HEK293 (cell line): Measurements from ENCODE around the gene BDKRB2.

Experiments
- CTCF ChIA-PET: fragments of 350-600 bp; formaldehyde crosslinking; extraction: SDS; loops from one replicate; lab custom pipeline; 2021; ENCODE audit warnings: antibody characterized with exemption; lab: Yijun Ruan, JAX
- POLR2A ChIA-PET: fragments of 300-600 bp; formaldehyde crosslinking; extraction: SDS; loops from one replicate; lab custom pipeline; 2020; ENCODE audit warnings: antibody characterized with exemption, inconsistent platforms; lab: Yijun Ruan, JAX
- H3K27ac ChIP-seq: fragments of 200-500 bp; sonication (Bioruptor generic); 2 replicates; pipeline ENCODE4 v1.5.1; 2014; ENCODE audit warnings: low read depth, low read length, control low read depth, inconsistent platforms; ENCODE audit errors: extremely low read depth
- H3K36me3 ChIP-seq, 2 experiments: fragments of 200-500 bp in 1 of 2; sonication (Bioruptor generic) in 1 of 2; 1 replicate in 1 of 2; 2 replicates in 1 of 2; pipeline ENCODE4 v1.5.1; 2014 to 2017; ENCODE audit warnings: inconsistent platforms in 2 of 2, low read length in 2 of 2; ENCODE audit not compliant: control insufficient read depth in 2 of 2, insufficient read depth in 1 of 2
- H3K4me1 ChIP-seq: fragments of 200-500 bp; sonication (Bioruptor generic); 2 replicates; pipeline ENCODE4 v1.5.1; 2014; ENCODE audit warnings: mild to moderate bottlenecking, low read length, inconsistent platforms; ENCODE audit not compliant: control insufficient read depth, insufficient read depth
- H3K4me3 ChIP-seq: 2 replicates; pipeline ENCODE4 v1.5.1; 2011; ENCODE audit warnings: low read depth, mild to moderate bottlenecking, control low read depth, low read length, moderate library complexity
- H3K9me3 ChIP-seq: fragments of 200-500 bp; sonication (Bioruptor generic); 2 replicates; pipeline ENCODE4 v1.5.1; 2014; ENCODE audit warnings: low read depth, low read length, inconsistent platforms; ENCODE audit not compliant: control insufficient read depth, insufficient read depth
- EGR2 ChIP-seq: fragments of 450-650 bp; formaldehyde crosslinking; IDR thresholded peaks from 2 replicates; pipeline ENCODE4 v1.5.1; 2016; ENCODE audit warnings: low read depth, missing biosample characterization, missing genetic modification characterization
- GLI4 ChIP-seq: fragments of 450-650 bp; formaldehyde crosslinking; IDR thresholded peaks from 2 replicates; pipeline ENCODE4 v1.5.1; 2016; ENCODE audit warnings: missing biosample characterization, missing genetic modification characterization
- KLF10 ChIP-seq: fragments of 450-650 bp; IDR thresholded peaks from 2 replicates; pipeline ENCODE4 v1.5.1; 2018; ENCODE audit warnings: missing biosample characterization, mild to moderate bottlenecking, missing genetic modification characterization
- RBAK ChIP-seq: fragments of 450-650 bp; formaldehyde crosslinking; IDR thresholded peaks from 2 replicates; pipeline ENCODE4 v1.5.1; 2016; ENCODE audit warnings: missing biosample characterization, missing genetic modification characterization
- SALL2 ChIP-seq: fragments of 450-650 bp; formaldehyde crosslinking; IDR thresholded peaks from 2 replicates; pipeline ENCODE4 v1.5.0; 2017; ENCODE audit warnings: missing biosample characterization, mild to moderate bottlenecking, missing genetic modification characterization, borderline replicate concordance
- ZBTB21 ChIP-seq: fragments of 450-650 bp; formaldehyde crosslinking; IDR thresholded peaks from 2 replicates; pipeline ENCODE4 v1.5.1; 2017; ENCODE audit warnings: missing biosample characterization, missing genetic modification characterization
- ZFHX2 ChIP-seq: fragments of 450-650 bp; formaldehyde crosslinking; conservative IDR thresholded peaks from 2 replicates; pipeline ENCODE4 v1.5.1; 2016; ENCODE audit warnings: missing biosample characterization, missing genetic modification characterization
- ZNF132 ChIP-seq: fragments of 450-650 bp; formaldehyde crosslinking; IDR thresholded peaks from 2 replicates; pipeline ENCODE4 v1.5.1; 2017; ENCODE audit warnings: missing biosample characterization, missing genetic modification characterization, borderline replicate concordance
- ZNF138 ChIP-seq: fragments of 450-650 bp; formaldehyde crosslinking; IDR thresholded peaks from 2 replicates; pipeline ENCODE4 v1.5.1; 2016; ENCODE audit warnings: missing biosample characterization, missing genetic modification characterization, borderline replicate concordance
- ZNF19 ChIP-seq: fragments of 450-650 bp; formaldehyde crosslinking; IDR thresholded peaks from 2 replicates; pipeline ENCODE4; 2016; ENCODE audit warnings: missing biosample characterization, missing genetic modification characterization, low read depth
- ZNF354C ChIP-seq: fragments of 450-650 bp; formaldehyde crosslinking; IDR thresholded peaks from 2 replicates; pipeline ENCODE4 v1.5.1; 2016; ENCODE audit warnings: missing biosample characterization, missing genetic modification characterization, low read depth, borderline replicate concordance
- ZNF394 ChIP-seq: fragments of 450-650 bp; formaldehyde crosslinking; IDR thresholded peaks from 2 replicates; pipeline ENCODE4 v1.5.1; 2016; ENCODE audit warnings: missing biosample characterization, missing genetic modification characterization, mild to moderate bottlenecking, moderate library complexity, borderline replicate concordance
- ZNF514 ChIP-seq: fragments of 450-650 bp; formaldehyde crosslinking; IDR thresholded peaks from 2 replicates; pipeline ENCODE4 v1.5.1; 2016; ENCODE audit warnings: missing biosample characterization, missing genetic modification characterization
- ZNF548 ChIP-seq: fragments of 450-650 bp; formaldehyde crosslinking; IDR thresholded peaks from 2 replicates; pipeline ENCODE4 v1.5.1; 2016; ENCODE audit warnings: missing biosample characterization, missing genetic modification characterization
- ZNF571 ChIP-seq: fragments of 450-650 bp; formaldehyde crosslinking; IDR thresholded peaks from 2 replicates; pipeline ENCODE4 v1.5.0; 2017; ENCODE audit warnings: missing biosample characterization, missing genetic modification characterization
- ZNF610 ChIP-seq: fragments of 450-650 bp; formaldehyde crosslinking; IDR thresholded peaks from 2 replicates; pipeline ENCODE4 v1.5.1; 2016; ENCODE audit warnings: missing biosample characterization, missing genetic modification characterization, borderline replicate concordance
- ZNF747 ChIP-seq: fragments of 450-650 bp; formaldehyde crosslinking; IDR thresholded peaks from 2 replicates; pipeline ENCODE4 v1.5.1; 2016; ENCODE audit warnings: missing biosample characterization, missing genetic modification characterization
- ZNF830 ChIP-seq: fragments of 450-650 bp; IDR thresholded peaks from 2 replicates; pipeline ENCODE4 v1.5.0; 2018; ENCODE audit warnings: missing biosample characterization, missing genetic modification characterization, low read depth, mild to moderate bottlenecking, moderate library complexity
- ZSCAN16 ChIP-seq: fragments of 450-650 bp; formaldehyde crosslinking; IDR thresholded peaks from 2 replicates; pipeline ENCODE4 v1.5.1; 2016; ENCODE audit warnings: missing biosample characterization, missing genetic modification characterization
- TF ChIP-seq, protein P1 (sequence below): fragments of 450-650 bp; formaldehyde crosslinking; IDR thresholded peaks from 2 replicates; pipeline ENCODE4 v1.5.1; 2016; ENCODE audit warnings: missing biosample characterization, missing genetic modification characterization
- TF ChIP-seq, protein P2 (sequence below): fragments of 450-650 bp; formaldehyde crosslinking; IDR thresholded peaks from 2 replicates; pipeline ENCODE4 v1.5.1; 2017; ENCODE audit warnings: missing biosample characterization, missing genetic modification characterization
- TF ChIP-seq, protein P3 (sequence below): fragments of 450-650 bp; formaldehyde crosslinking; IDR thresholded peaks from 2 replicates; pipeline ENCODE4 v1.5.1; 2016; ENCODE audit warnings: missing biosample characterization, missing genetic modification characterization
- TF ChIP-seq, protein P4 (sequence below): IDR thresholded peaks from 2 replicates; pipeline ENCODE4 v1.6.1; 2011; ENCODE audit warnings: mild to moderate bottlenecking, low read depth, low read length, borderline replicate concordance

Gene BDKRB2

DNA sequence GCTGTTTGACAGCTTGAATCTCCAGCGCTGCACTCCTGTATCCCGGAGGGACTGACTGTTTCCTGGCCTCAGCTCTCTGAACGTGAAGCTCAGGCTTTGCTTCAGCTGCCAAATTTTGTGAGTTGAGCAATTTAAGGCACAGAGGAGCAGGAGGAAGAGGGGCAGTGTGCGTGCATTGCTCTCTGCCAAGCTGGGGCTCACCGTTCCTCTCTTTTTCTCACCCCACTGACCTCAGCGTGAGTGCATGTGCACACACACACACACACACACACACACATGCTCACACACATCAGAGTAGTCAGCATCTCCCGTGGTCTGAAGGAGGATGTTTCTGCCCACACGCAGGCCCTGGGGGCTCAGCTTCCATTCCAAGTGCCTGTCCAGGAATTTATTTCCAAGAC lies 27.8 kb upstream of the BDKRB2 start:
- Histone ChIP-seq H3K36me3 (no peaks in the 10 kb centered on the region), H3K9me3 (no peaks in the 10 kb centered on the region), H3K4me1 (no peaks in the 10 kb centered on the region), H3K27ac (no peak overlapping the region), H3K4me3 (no peak overlapping the region)
- CTCF ChIA-PET = interaction anchor here (0.6 kb wide), 1 partner anchor 13 kb away, joined by 3 read pairs; no protein-coding TSS in a partner anchor
- POLR2A ChIA-PET = interaction anchor here (1.2 kb wide), 1 partner anchor 11 kb away, joined by 3 read pairs; no protein-coding TSS in a partner anchor
- peak; percentile 87 for TF ChIP-seq ZFHX2 (tag by site-specific recombination)
- no peak for TF ChIP-seq ZNF514 (tag by site-specific recombination)
- TF ChIP-seq EGR2 (tag by site-specific recombination) = peak; percentile 46
- TF ChIP-seq ZNF132 (tag by site-specific recombination) = no peak
- TF ChIP-seq ZNF354C = no peak
- no peak for TF ChIP-seq KLF10 (tag by site-specific recombination)
- no peak for TF ChIP-seq SALL2 (tag by site-specific recombination)

DNA sequence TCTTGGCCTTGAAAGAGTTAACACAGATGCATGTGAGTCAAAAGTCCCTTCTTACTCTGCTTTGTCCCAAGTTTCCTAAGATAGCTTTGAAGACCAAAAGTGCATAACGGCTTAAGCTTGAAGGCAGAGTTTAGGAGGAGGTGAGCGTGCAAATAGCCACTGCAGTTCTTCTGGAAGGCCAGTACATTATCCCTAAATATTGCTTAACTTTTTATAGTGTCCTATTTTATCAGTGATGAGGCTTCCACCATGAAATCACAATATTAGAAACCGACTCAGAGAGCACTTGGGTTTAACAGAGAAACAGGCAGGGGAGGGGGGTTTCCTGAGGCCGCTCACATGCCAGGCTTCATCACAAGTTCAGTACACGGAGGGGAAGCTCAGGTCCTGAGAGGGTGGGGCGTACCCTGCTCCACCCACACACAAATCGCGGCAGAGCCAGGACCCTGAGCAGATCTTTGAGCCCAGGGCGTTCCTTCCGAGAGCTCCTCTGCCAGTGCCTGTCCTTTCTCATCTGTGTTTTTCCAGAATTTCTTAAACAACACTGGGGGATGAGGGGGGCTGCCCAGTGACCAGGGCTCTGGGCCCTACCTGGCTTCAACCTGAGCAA lies 26.8 kb upstream of the BDKRB2 start:
- no peak overlapping the region for H3K27ac ChIP-seq
- POLR2A ChIA-PET = interaction anchor here (1.2 kb wide), 1 partner anchor 12 kb away, joined by 3 read pairs; no protein-coding TSS in a partner anchor
- no peak overlapping the region for H3K4me3 ChIP-seq
- TF ChIP-seq ZNF548 (tag by site-specific recombination) = no peak
- TF ChIP-seq, protein P1, sequence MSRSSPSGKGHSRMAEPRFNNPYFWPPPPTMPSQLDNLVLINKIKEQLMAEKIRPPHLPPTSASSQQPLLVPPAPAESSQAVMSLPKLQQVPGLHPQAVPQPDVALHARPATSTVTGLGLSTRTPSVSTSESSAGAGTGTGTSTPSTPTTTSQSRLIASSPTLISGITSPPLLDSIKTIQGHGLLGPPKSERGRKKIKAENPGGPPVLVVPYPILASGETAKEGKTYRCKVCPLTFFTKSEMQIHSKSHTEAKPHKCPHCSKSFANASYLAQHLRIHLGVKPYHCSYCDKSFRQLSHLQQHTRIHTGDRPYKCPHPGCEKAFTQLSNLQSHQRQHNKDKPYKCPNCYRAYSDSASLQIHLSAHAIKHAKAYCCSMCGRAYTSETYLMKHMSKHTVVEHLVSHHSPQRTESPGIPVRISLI = no peak
- no peak for TF ChIP-seq ZNF830 (tag by site-specific recombination)
- TF ChIP-seq GLI4 = no peak
- no peak for TF ChIP-seq ZNF571 (tag by site-specific recombination)
- TF ChIP-seq ZNF394 = no peak
- TF ChIP-seq, protein P2, sequence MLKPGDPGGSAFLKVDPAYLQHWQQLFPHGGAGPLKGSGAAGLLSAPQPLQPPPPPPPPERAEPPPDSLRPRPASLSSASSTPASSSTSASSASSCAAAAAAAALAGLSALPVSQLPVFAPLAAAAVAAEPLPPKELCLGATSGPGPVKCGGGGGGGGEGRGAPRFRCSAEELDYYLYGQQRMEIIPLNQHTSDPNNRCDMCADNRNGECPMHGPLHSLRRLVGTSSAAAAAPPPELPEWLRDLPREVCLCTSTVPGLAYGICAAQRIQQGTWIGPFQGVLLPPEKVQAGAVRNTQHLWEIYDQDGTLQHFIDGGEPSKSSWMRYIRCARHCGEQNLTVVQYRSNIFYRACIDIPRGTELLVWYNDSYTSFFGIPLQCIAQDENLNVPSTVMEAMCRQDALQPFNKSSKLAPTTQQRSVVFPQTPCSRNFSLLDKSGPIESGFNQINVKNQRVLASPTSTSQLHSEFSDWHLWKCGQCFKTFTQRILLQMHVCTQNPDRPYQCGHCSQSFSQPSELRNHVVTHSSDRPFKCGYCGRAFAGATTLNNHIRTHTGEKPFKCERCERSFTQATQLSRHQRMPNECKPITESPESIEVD = no peak
- TF ChIP-seq ZNF138 = no peak
- no peak for TF ChIP-seq ZNF19
- TF ChIP-seq ZBTB21 = no peak
- TF ChIP-seq ZNF610 (tag by site-specific recombination) = no peak
- TF ChIP-seq, protein P3, sequence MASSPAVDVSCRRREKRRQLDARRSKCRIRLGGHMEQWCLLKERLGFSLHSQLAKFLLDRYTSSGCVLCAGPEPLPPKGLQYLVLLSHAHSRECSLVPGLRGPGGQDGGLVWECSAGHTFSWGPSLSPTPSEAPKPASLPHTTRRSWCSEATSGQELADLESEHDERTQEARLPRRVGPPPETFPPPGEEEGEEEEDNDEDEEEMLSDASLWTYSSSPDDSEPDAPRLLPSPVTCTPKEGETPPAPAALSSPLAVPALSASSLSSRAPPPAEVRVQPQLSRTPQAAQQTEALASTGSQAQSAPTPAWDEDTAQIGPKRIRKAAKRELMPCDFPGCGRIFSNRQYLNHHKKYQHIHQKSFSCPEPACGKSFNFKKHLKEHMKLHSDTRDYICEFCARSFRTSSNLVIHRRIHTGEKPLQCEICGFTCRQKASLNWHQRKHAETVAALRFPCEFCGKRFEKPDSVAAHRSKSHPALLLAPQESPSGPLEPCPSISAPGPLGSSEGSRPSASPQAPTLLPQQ (tag by site-specific recombination) = no peak
- TF ChIP-seq ZSCAN16 (tag by site-specific recombination) = no peak
- TF ChIP-seq, protein P4, sequence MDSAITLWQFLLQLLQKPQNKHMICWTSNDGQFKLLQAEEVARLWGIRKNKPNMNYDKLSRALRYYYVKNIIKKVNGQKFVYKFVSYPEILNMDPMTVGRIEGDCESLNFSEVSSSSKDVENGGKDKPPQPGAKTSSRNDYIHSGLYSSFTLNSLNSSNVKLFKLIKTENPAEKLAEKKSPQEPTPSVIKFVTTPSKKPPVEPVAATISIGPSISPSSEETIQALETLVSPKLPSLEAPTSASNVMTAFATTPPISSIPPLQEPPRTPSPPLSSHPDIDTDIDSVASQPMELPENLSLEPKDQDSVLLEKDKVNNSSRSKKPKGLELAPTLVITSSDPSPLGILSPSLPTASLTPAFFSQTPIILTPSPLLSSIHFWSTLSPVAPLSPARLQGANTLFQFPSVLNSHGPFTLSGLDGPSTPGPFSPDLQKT = no peak
- TF ChIP-seq ZNF747 (tag by site-specific recombination) = no peak
- TF ChIP-seq RBAK (tag by site-specific recombination) = no peak
- no peak for TF ChIP-seq ZFHX2 (tag by site-specific recombination)
- no peaks in the 10 kb centered on the region for H3K36me3 ChIP-seq
- CTCF ChIA-PET = interaction anchor here (0.6 kb wide), 1 partner anchor 64 kb away, joined by 6 read pairs; no protein-coding TSS in a partner anchor
- no peaks in the 10 kb centered on the region for H3K9me3 ChIP-seq
- H3K4me1 ChIP-seq = no peaks in the 10 kb centered on the region
